Measurements from ENCODE around the gene GON4L. TPM values are rescaled to one million over a fixed set of nuclear protein-coding genes. Genes with fewer than 3 reads are reported as not detected.
"Not testable (repeated sequence)": the region's sequence is repeated elsewhere in the genome, so short reads cannot be mapped to it uniquely, and the experiment has no call there.

GON4L gene
- total and polyA plus RNA-seq, 4 donors, result 42.2 to 56.7 (median 48.0) TPM

DNA sequence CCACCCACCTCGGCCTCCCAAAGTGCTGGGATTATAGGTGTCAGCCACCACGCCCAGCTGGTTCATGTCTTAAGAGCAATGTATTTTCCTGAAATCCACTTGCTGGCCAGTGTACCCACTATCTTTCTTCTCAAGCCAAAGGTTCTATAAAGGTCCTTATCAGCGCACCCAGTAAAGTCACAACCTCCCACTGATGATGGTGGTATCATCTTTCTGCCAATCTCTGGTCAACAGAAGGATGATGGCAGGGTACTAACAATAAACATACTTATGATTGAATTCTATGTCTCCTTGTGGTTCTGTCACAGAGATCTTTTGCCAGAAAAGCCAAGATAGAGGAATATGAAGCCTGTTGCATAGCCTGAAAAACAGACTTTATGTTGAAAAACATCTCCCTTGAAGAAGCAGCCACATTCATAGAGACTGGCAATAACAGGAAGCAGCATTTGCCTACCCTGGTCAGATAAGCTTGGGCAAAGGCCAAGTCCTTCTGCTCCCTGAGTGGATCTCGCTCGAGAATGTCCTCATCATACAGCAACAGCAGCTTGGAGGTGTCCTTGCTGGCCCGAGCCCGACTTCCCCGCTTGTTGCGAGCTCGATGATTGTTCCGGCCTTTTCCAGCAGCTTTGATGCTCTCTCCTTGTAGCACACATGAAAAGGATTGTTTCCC, 95.1 kb downstream of the GON4L start:
- 91% methylated on average over 4 of the region's 11 CpGs for WGBS (ENCODE audit: insufficient coverage)
- H3K9me3 ChIP-seq (ENCODE audit: control insufficient read depth, insufficient read depth, low read length), result no peaks in the 10 kb centered on the region
- H3K27ac ChIP-seq (ENCODE audit: low read depth, low read length), result no peak overlapping the region
- no peaks in the 10 kb centered on the region for H3K27me3 ChIP-seq (ENCODE audit: control insufficient read depth, insufficient read depth, low read length)
- H3K4me1 ChIP-seq (ENCODE audit: control insufficient read depth, insufficient read depth, low read length), result no peaks in the 10 kb centered on the region
- no peak overlapping the region for H3K4me3 ChIP-seq (ENCODE audit: low read depth, low read length)
- peaks cover 57% of the 10 kb centered on the region for H3K36me3 ChIP-seq (ENCODE audit: control insufficient read depth, insufficient read depth, low read length)
- DNase-seq (ENCODE audit: low read depth in 4 of 6, low spot score in 6 of 6), result no peak

DNA sequence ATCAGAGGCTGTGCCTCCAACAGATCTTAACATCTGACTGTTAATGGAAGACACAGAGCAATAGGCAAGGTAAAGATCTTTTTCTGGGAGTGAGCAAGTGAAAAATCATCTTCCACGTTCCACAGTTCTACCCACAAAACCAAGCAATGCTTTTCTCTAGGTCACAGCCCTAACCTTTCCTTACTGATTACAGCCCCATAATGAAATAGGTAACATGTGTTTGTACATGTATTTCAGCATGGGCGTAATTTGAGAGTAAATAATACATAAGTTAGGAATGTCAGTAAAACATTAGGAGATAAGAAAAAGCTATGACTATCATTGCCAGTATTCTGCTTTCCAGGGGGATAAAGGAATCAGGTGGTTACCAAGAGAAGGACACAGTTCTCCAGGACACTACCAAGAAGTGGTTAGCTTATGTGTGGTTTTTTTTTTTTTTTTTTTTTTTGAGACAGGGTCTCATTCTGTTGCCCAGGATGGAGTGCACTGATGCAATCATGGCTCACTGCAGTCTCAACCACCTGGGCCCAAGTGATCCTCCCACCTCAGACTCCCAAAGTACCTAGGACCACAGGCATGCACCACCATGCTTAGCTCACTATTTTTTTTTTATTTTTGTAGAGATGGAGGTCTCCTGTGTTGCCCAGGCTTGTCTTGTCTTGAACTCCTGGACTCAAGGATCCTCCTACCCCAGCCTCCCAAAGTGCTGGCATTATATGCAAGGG, 96.1 kb downstream of the GON4L start:
- Histone ChIP-seq H3K9me3 (ENCODE audit: control insufficient read depth, insufficient read depth, low read length) (no peaks in the 10 kb centered on the region), H3K27me3 (ENCODE audit: control insufficient read depth, insufficient read depth, low read length) (no peaks in the 10 kb centered on the region), H3K36me3 (ENCODE audit: control insufficient read depth, insufficient read depth, low read length) (peaks cover 54% of the 10 kb centered on the region), H3K4me3 (ENCODE audit: low read depth, low read length) (no peak overlapping the region), H3K4me1 (ENCODE audit: control insufficient read depth, insufficient read depth, low read length) (no peaks in the 10 kb centered on the region), H3K27ac (ENCODE audit: low read depth, low read length) (no peak overlapping the region)
- no peak for DNase-seq (ENCODE audit: low read depth in 4 of 6, low spot score in 6 of 6)
- no CpG with 5 or more reads among the region's 2 CpGs for WGBS (ENCODE audit: insufficient coverage)

- Histone ChIP-seq H3K9me3 (ENCODE audit: control insufficient read depth, insufficient read depth, low read length) (no peaks in the 10 kb centered on the region), H3K27me3 (ENCODE audit: control insufficient read depth, insufficient read depth, low read length) (no peaks in the 10 kb centered on the region), H3K27ac (ENCODE audit: low read depth, low read length) (no peak overlapping the region), H3K4me3 (ENCODE audit: low read depth, low read length) (no peak overlapping the region), H3K4me1 (ENCODE audit: control insufficient read depth, insufficient read depth, low read length) (no peaks in the 10 kb centered on the region), H3K36me3 (ENCODE audit: control insufficient read depth, insufficient read depth, low read length) (peaks cover 53% of the 10 kb centered on the region)
- DNase-seq (ENCODE audit: low read depth in 4 of 6, low spot score in 6 of 6), result no peak
- WGBS (ENCODE audit: insufficient coverage), result 90% methylated on average over 2 of the region's 4 CpGs
Observed at GRCh38 chr1:155759966-155760630, 96.9 kb downstream of the GON4L start.

- H3K27me3 ChIP-seq (ENCODE audit: control insufficient read depth, insufficient read depth, low read length); H3K4me1 ChIP-seq (ENCODE audit: control insufficient read depth, insufficient read depth, low read length); H3K27ac ChIP-seq (ENCODE audit: low read depth, low read length); DNase-seq (ENCODE audit: low read depth in 4 of 6, low spot score in 6 of 6); H3K9me3 ChIP-seq (ENCODE audit: control insufficient read depth, insufficient read depth, low read length); H3K4me3 ChIP-seq (ENCODE audit: low read depth, low read length): not testable (repeated sequence)
- WGBS (ENCODE audit: insufficient coverage), result 100% methylated on average over 3 of the region's 3 CpGs
- H3K36me3 ChIP-seq (ENCODE audit: control insufficient read depth, insufficient read depth, low read length), result peaks cover 53% of the 10 kb centered on the region
Observed at GRCh38 chr1:155759017-155759416, 98.0 kb downstream of the GON4L start.

- peaks cover 28% of the 10 kb centered on the region for H3K36me3 ChIP-seq (ENCODE audit: control insufficient read depth, insufficient read depth, low read length)
- H3K27ac ChIP-seq (ENCODE audit: low read depth, low read length); DNase-seq (ENCODE audit: low read depth in 4 of 6, low spot score in 6 of 6); H3K27me3 ChIP-seq (ENCODE audit: control insufficient read depth, insufficient read depth, low read length); H3K4me1 ChIP-seq (ENCODE audit: control insufficient read depth, insufficient read depth, low read length); H3K9me3 ChIP-seq (ENCODE audit: control insufficient read depth, insufficient read depth, low read length); H3K4me3 ChIP-seq (ENCODE audit: low read depth, low read length): not testable (repeated sequence)
- WGBS (ENCODE audit: insufficient coverage), result 86% methylated on average over 4 of the region's 5 CpGs
Observed at GRCh38 chr1:155748141-155748540, 108.9 kb downstream of the GON4L start.

- H3K27ac ChIP-seq (ENCODE audit: low read depth, low read length); H3K27me3 ChIP-seq (ENCODE audit: control insufficient read depth, insufficient read depth, low read length); H3K4me1 ChIP-seq (ENCODE audit: control insufficient read depth, insufficient read depth, low read length); DNase-seq (ENCODE audit: low read depth in 4 of 6, low spot score in 6 of 6); H3K4me3 ChIP-seq (ENCODE audit: low read depth, low read length); H3K9me3 ChIP-seq (ENCODE audit: control insufficient read depth, insufficient read depth, low read length): not testable (repeated sequence)
- H3K36me3 ChIP-seq (ENCODE audit: control insufficient read depth, insufficient read depth, low read length), result peaks cover 24% of the 10 kb centered on the region
- WGBS (ENCODE audit: insufficient coverage), result 96% methylated on average over 9 of the region's 12 CpGs
Observed at GRCh38 chr1:155747586-155747985, 109.4 kb downstream of the GON4L start.

DNA sequence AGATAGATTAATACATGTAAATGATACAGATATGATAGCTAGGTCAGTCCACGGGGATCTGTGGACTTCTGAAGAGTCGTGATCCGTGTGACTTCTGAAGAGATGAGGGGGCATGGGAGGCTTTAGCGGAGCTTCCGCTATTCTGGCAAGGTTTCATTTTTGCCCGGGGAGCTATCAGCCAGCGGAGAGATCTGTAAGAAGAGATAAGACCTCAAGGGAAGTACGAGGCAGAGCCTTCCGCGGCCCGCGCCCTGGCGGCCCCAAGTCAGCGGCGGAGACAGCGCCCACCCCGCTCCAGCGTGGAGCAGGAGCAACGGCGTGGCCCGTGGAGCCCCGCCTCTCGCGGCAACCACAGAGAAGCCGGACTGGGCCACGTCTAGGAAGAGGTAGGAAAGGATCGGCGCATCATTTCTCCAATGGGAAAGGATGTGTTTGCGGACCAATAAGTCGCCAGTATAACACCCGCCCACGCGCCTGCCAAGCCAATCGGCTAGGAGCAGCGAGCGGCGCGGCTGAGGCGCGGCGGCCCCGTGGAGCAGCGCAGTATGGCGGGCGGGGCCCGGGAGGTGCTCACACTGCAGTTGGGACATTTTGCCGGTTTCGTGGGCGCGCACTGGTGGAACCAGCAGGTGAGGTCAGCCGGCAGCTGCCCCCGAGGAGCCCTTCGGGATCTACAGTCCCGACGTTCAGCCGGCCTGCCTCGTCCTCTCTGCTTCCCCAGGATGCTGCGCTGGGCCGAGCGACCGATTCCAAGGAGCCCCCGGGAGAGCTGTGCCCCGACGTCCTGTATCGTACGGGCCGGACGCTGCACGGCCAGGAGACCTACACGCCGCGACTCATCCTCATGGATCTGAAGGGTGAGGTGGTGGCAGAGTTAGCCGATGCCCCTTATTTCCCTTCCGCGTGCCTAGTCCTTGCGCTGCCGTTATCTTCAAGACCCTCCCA, 111.5 kb downstream of the GON4L start:
- H3K4me1 ChIP-seq (ENCODE audit: control insufficient read depth, insufficient read depth, low read length); H3K27me3 ChIP-seq (ENCODE audit: control insufficient read depth, insufficient read depth, low read length); H3K9me3 ChIP-seq (ENCODE audit: control insufficient read depth, insufficient read depth, low read length): not testable (repeated sequence)
- 0% methylated on average over 28 of the region's 77 CpGs for WGBS (ENCODE audit: insufficient coverage)
- H3K36me3 ChIP-seq (ENCODE audit: control insufficient read depth, insufficient read depth, low read length), result peaks cover 14% of the 10 kb centered on the region
- DNase-seq (ENCODE audit: low read depth in 4 of 6, low spot score in 6 of 6), result peak; percentile 81 to 99 (median 88)
- H3K4me3 ChIP-seq (ENCODE audit: low read depth, low read length), result peak overlapping the region; percentile 70
- peak overlapping the region; percentile 77 for H3K27ac ChIP-seq (ENCODE audit: low read depth, low read length)

GRCh38 chr1:155744711-155745283, 112.2 kb downstream of the GON4L start:
- H3K4me3 ChIP-seq (ENCODE audit: low read depth, low read length), result peak overlapping the region; percentile 70
- peaks cover 17% of the 10 kb centered on the region for H3K36me3 ChIP-seq (ENCODE audit: control insufficient read depth, insufficient read depth, low read length)
- no peaks in the 10 kb centered on the region for H3K9me3 ChIP-seq (ENCODE audit: control insufficient read depth, insufficient read depth, low read length)
- whole genome bisulfite sequencing (ENCODE audit: insufficient coverage), result 100% methylated on average over 3 of the region's 9 CpGs
- DNase-seq (ENCODE audit: low read depth in 4 of 6, low spot score in 6 of 6), result no peak
- no peaks in the 10 kb centered on the region for H3K27me3 ChIP-seq (ENCODE audit: control insufficient read depth, insufficient read depth, low read length)
- H3K4me1 ChIP-seq (ENCODE audit: control insufficient read depth, insufficient read depth, low read length), result peaks cover 5% of the 10 kb centered on the region
- H3K27ac ChIP-seq (ENCODE audit: low read depth, low read length), result peak overlapping the region; percentile 77

GRCh38 chr1:155741908-155742307, 115.1 kb downstream of the GON4L start:
- Histone ChIP-seq H3K4me3 (ENCODE audit: low read depth, low read length) (no peak overlapping the region), H3K27me3 (ENCODE audit: control insufficient read depth, insufficient read depth, low read length) (no peaks in the 10 kb centered on the region), H3K9me3 (ENCODE audit: control insufficient read depth, insufficient read depth, low read length) (no peaks in the 10 kb centered on the region), H3K27ac (ENCODE audit: low read depth, low read length) (no peak overlapping the region), H3K4me1 (ENCODE audit: control insufficient read depth, insufficient read depth, low read length) (peaks cover 5% of the 10 kb centered on the region), H3K36me3 (ENCODE audit: control insufficient read depth, insufficient read depth, low read length) (peaks cover 17% of the 10 kb centered on the region)
- no peak for DNase-seq (ENCODE audit: low read depth in 4 of 6, low spot score in 6 of 6)
- 87% methylated on average over 9 of the region's 10 CpGs for WGBS (ENCODE audit: insufficient coverage)

Data from spinal cord (tissue), 10 donors.